ENCODE data around the gene SAMD4B.
"Not testable (repeated sequence)": the region's sequence is repeated elsewhere in the genome, so short reads cannot be mapped to it uniquely, and the experiment has no call there.

The SAMD4B gene

GRCh38 chr19:39341719-39342604 is at the start of gene SAMD4B:
SAMD4B (plus strand) TSS chr19:39342421; CDS start chr19:39356894, 14,473 bp downstream.
- peak; percentile 99 for DNase-seq

- no peak for DNase-seq
Observed at GRCh38 chr19:39293394-39293793, 48.8 kb upstream of the SAMD4B start.

- DNase-seq: no peak
Observed at GRCh38 chr19:39296055-39296645, 46.1 kb upstream of the SAMD4B start, which contains the start of gene IFNL1. IFNL1 (plus strand) TSS chr19:39296407; CDS start chr19:39296422, 15 bp downstream.

GRCh38 chr19:39296906-39297305 is 45.3 kb upstream of the SAMD4B start:
- DNase-seq: no peak

- DNase-seq: no peak
Observed at GRCh38 chr19:39297931-39298634, 44.1 kb upstream of the SAMD4B start.

- no peak for DNase-seq
Observed at GRCh38 chr19:39299404-39299803, 42.8 kb upstream of the SAMD4B start.

- DNase-seq: no peak
Observed at GRCh38 chr19:39299832-39300231, 42.4 kb upstream of the SAMD4B start.

GRCh38 chr19:39301021-39301420 is 41.2 kb upstream of the SAMD4B start:
- no peak for DNase-seq

GRCh38 chr19:39301562-39301961 is 40.7 kb upstream of the SAMD4B start:
- no peak for DNase-seq

GRCh38 chr19:39303373-39304184 is 38.6 kb upstream of the SAMD4B start:
- no peak for DNase-seq

GRCh38 chr19:39304185-39304513 is 38.1 kb upstream of the SAMD4B start:
- no peak for DNase-seq

GRCh38 chr19:39304701-39305571 is 37.3 kb upstream of the SAMD4B start:
- DNase-seq: no peak

GRCh38 chr19:39306075-39306474 is 36.1 kb upstream of the SAMD4B start:
- DNase-seq: no peak

GRCh38 chr19:39307046-39307821 is 35.0 kb upstream of the SAMD4B start:
- no peak for DNase-seq

- no peak for DNase-seq
Observed at GRCh38 chr19:39307822-39308530, 34.2 kb upstream of the SAMD4B start.

- DNase-seq: no peak
Observed at GRCh38 chr19:39308531-39309304, 33.5 kb upstream of the SAMD4B start.

- DNase-seq: not testable (repeated sequence)
Observed at GRCh38 chr19:39309305-39309670, 32.9 kb upstream of the SAMD4B start.

GRCh38 chr19:39310558-39311311 is 31.5 kb upstream of the SAMD4B start:
- DNase-seq: no peak
